Keratinocyte (primary cell): ENCODE measurements around the gene CSNK1G2. TPM values are rescaled to one million over a fixed set of nuclear protein-coding genes. Genes with fewer than 3 reads are reported as not detected.

ENCODE experiments used
- DNase-seq: peaks from one replicate; pipeline ENCODE4 v3.0.0-alpha.2; 2011; ENCODE audit warnings: low read depth, missing footprints, low spot score
- FAIRE-seq: peaks from 2 replicates; lab custom pipeline; 2011; peaks lifted over from hg19 to GRCh38; lab: Jason Lieb, UNC
- H2AFZ ChIP-seq: 2 replicates; pipeline ENCODE4 v1.6.0; 2012; ENCODE audit warnings: low read length, control low read depth, inconsistent platforms; ENCODE audit not compliant: control insufficient read depth
- H3K27ac ChIP-seq: 2 replicates; pipeline ENCODE4 v1.5.1; 2011; ENCODE audit warnings: low read length; ENCODE audit not compliant: control insufficient read depth, insufficient read depth
- H3K27me3 ChIP-seq: 3 replicates; pipeline ENCODE4 v1.6.0; 2011; ENCODE audit warnings: low read length; ENCODE audit not compliant: control insufficient read depth, insufficient read depth; ENCODE audit errors: extremely low read depth
- H3K36me3 ChIP-seq, 2 experiments: 2 replicates in 1 of 2; 3 replicates in 1 of 2; pipeline ENCODE4 v1.5.1; 2011; ENCODE audit warnings: low read length in 2 of 2, mild to moderate bottlenecking in 1 of 2; ENCODE audit not compliant: control insufficient read depth in 2 of 2, insufficient read depth in 2 of 2; ENCODE audit errors: extremely low read depth in 1 of 2
- H3K4me1 ChIP-seq: 3 replicates; pipeline ENCODE4 v1.5.1; 2011; ENCODE audit warnings: low read length; ENCODE audit not compliant: control insufficient read depth, insufficient read depth; ENCODE audit errors: extremely low read depth
- H3K4me2 ChIP-seq: 3 replicates; pipeline ENCODE4 v1.6.0; 2011; ENCODE audit warnings: low read depth, low read length; ENCODE audit not compliant: control insufficient read depth, insufficient read depth; ENCODE audit errors: extremely low read depth
- H3K4me3 ChIP-seq, 3 experiments: fragments of 200-600 bp in 1 of 3; sonication (generic) in 1 of 3; 2 replicates in 2 of 3; 3 replicates in 1 of 3; pipeline ENCODE4 v1.5.1; 2011 to 2016; ENCODE audit warnings: low read length in 3 of 3, mild to moderate bottlenecking in 3 of 3, control low read depth in 2 of 3, inconsistent platforms in 1 of 3, low read depth in 1 of 3, mixed read lengths in 1 of 3, mixed run types in 1 of 3, moderate library complexity in 1 of 3; ENCODE audit not compliant: control insufficient read depth in 2 of 3, insufficient read depth in 2 of 3; ENCODE audit errors: extremely low read depth in 1 of 3
- H3K79me2 ChIP-seq: 2 replicates; pipeline ENCODE4 v1.6.0; 2012; ENCODE audit warnings: low read length; ENCODE audit not compliant: control insufficient read depth, insufficient read depth
- H3K9ac ChIP-seq: 3 replicates; pipeline ENCODE4 v1.6.0; 2011; ENCODE audit warnings: low read length; ENCODE audit not compliant: control insufficient read depth, insufficient read depth; ENCODE audit errors: extremely low read depth
- H3K9me1 ChIP-seq: 3 replicates; pipeline ENCODE4 v1.6.0; 2011; ENCODE audit warnings: low read length; ENCODE audit not compliant: control insufficient read depth, insufficient read depth; ENCODE audit errors: extremely low read depth
- H3K9me3 ChIP-seq: 2 replicates; pipeline ENCODE4 v1.5.1; 2012; ENCODE audit warnings: low read depth, low read length; ENCODE audit not compliant: control insufficient read depth
- H4K20me1 ChIP-seq: 3 replicates; pipeline ENCODE4 v1.6.0; 2011; ENCODE audit warnings: low read length; ENCODE audit not compliant: control insufficient read depth, insufficient read depth; ENCODE audit errors: extremely low read depth
- EZH2 ChIP-seq: IDR thresholded peaks from one replicate; pipeline ENCODE4 v1.6.1; 2012; ENCODE audit warnings: inconsistent platforms, mild to moderate bottlenecking, low read length, moderate library complexity
- dilution Hi-C: fragments of 300-500 bp; cut with MboI; formaldehyde crosslinking; loops from one replicate; pipeline ENCODE4 v1.7.0; 2020; ENCODE audit warnings: low sequenced_read_pairs; ENCODE audit not compliant: extremely low pct_ligation_motif_present
- polyA plus RNA-seq, 5 experiments: library from polyadenylated mRNA; depleted of rRNA in 3 of 5; stranded (reverse) in 3 of 5; stranded (forward) in 1 of 5; unstranded in 1 of 5; fragments of >200 nt; gene quantifications; 1 replicate in 1 of 5; 2 replicates in 3 of 5; 3 replicates in 1 of 5; pipeline versions ENCODE4 v1.2.1 to v1.2.3, GENCODE V29; 2011 to 2012; ENCODE audit warnings: missing spikeins in 2 of 5, low read depth in 1 of 5, low replicate concordance in 1 of 5
- TF ChIP-seq, protein P1 (sequence below), 3 experiments: IDR thresholded peaks in 1 of 3; conservative IDR thresholded peaks in 1 of 3; optimal IDR thresholded peaks in 1 of 3; 2 replicates in 2 of 3; 3 replicates in 1 of 3; pipeline versions ENCODE3 to v1.5.1; 2011; ENCODE audit warnings: low read length in 3 of 3, mild to moderate bottlenecking in 3 of 3, moderate library complexity in 2 of 3, control low read depth in 1 of 3, inconsistent platforms in 1 of 3; ENCODE audit not compliant: insufficient read depth in 2 of 3; ENCODE audit errors: extremely low read depth in 1 of 3

Gene CSNK1G2
- polyA plus RNA-seq, 1 donor (not counting 4 experiments of a cell fraction or from before 2014, with no cell fraction given): 34.9 TPM

- no peak overlapping the region for H2AFZ ChIP-seq
- H3K4me3 ChIP-seq: no peak overlapping the region
- TF ChIP-seq, protein P1, sequence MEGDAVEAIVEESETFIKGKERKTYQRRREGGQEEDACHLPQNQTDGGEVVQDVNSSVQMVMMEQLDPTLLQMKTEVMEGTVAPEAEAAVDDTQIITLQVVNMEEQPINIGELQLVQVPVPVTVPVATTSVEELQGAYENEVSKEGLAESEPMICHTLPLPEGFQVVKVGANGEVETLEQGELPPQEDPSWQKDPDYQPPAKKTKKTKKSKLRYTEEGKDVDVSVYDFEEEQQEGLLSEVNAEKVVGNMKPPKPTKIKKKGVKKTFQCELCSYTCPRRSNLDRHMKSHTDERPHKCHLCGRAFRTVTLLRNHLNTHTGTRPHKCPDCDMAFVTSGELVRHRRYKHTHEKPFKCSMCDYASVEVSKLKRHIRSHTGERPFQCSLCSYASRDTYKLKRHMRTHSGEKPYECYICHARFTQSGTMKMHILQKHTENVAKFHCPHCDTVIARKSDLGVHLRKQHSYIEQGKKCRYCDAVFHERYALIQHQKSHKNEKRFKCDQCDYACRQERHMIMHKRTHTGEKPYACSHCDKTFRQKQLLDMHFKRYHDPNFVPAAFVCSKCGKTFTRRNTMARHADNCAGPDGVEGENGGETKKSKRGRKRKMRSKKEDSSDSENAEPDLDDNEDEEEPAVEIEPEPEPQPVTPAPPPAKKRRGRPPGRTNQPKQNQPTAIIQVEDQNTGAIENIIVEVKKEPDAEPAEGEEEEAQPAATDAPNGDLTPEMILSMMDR (optimal IDR thresholded peaks at IDR 0.05 in 1 of 3, IDR thresholded peaks at IDR 0.05 in 1 of 3, conservative IDR thresholded peaks at IDR 0.05 in 1 of 3; ENCODE audit: extremely low read depth in 1 of 3, insufficient read depth in 2 of 3, low read length in 3 of 3): no peak
- TF ChIP-seq EZH2: no peak
- H3K9me1 ChIP-seq: no peaks in the 10 kb centered on the region
- H3K9ac ChIP-seq: no peak overlapping the region
- H4K20me1 ChIP-seq: no peaks in the 10 kb centered on the region
- no peaks in the 10 kb centered on the region for H3K27me3 ChIP-seq
- DNase-seq: no peak
- H3K4me2 ChIP-seq: no peak overlapping the region
- no peak overlapping the region for H3K27ac ChIP-seq
- no peaks in the 10 kb centered on the region for H3K36me3 ChIP-seq
- dilution Hi-C loops: no loop called here
- peaks cover 11% of the 10 kb centered on the region for H3K4me1 ChIP-seq
- FAIRE-seq: no peak
- peaks cover 7% of the 10 kb centered on the region for H3K79me2 ChIP-seq
- H3K9me3 ChIP-seq: no peaks in the 10 kb centered on the region
Observed at GRCh38 chr19:1936916-1937610, 3.9 kb upstream of the CSNK1G2 start.

DNA sequence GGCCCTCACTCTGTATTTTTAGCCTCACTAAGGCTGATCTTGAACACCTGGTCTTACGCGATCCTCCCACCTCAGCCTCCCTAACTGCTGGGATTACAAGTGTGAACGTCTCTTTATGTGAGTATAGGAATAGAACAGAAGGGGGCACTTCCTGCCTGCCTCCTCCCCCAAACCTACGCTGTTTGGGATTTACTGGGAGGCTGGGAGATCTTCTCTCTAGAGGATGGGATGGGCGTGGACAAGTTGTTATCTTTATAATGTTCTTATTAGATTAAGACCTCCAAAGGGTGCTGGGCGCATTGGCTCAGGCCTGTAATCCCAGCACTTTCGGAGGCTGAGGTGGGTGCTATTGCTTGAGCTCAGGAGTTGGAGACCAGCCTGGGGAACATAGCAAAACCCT, 2.9 kb upstream of the CSNK1G2 start:
- H3K9me1 ChIP-seq: no peaks in the 10 kb centered on the region
- no peak for DNase-seq
- no peak for FAIRE-seq
- no peak overlapping the region for H3K9ac ChIP-seq
- no peaks in the 10 kb centered on the region for H3K36me3 ChIP-seq
- H3K9me3 ChIP-seq: no peaks in the 10 kb centered on the region
- dilution Hi-C loops: no loop called here
- H3K27ac ChIP-seq: no peak overlapping the region
- TF ChIP-seq, protein P1 (optimal IDR thresholded peaks at IDR 0.05 in 1 of 3, IDR thresholded peaks at IDR 0.05 in 1 of 3, conservative IDR thresholded peaks at IDR 0.05 in 1 of 3; ENCODE audit: extremely low read depth in 1 of 3, insufficient read depth in 2 of 3, low read length in 3 of 3): no peak
- TF ChIP-seq EZH2: no peak
- no peak overlapping the region for H3K4me3 ChIP-seq
- peaks cover 15% of the 10 kb centered on the region for H3K4me1 ChIP-seq
- H3K27me3 ChIP-seq: no peaks in the 10 kb centered on the region
- H4K20me1 ChIP-seq: peaks cover 5% of the 10 kb centered on the region
- no peak overlapping the region for H3K4me2 ChIP-seq
- no peak overlapping the region for H2AFZ ChIP-seq
- H3K79me2 ChIP-seq: peaks cover 17% of the 10 kb centered on the region
